RWPE2 (cell line): ENCODE results near the gene SHTN1.

Experiments
- ATAC-seq: fragments of 200-7000 bp; cut with Tn5 transposase; 3 replicates; pipeline ENCODE4 v1.9.1; 2021; ENCODE audit warnings: low read depth
- DNase-seq: peaks from one replicate; pipeline ENCODE4 v3.0.0-alpha.2; 2020; ENCODE audit warnings: low spot score
- H3K27ac ChIP-seq: fragments of 450-650 bp; 2 replicates; pipeline ENCODE4 v1.5.1; 2017; ENCODE audit warnings: mild to moderate bottlenecking; ENCODE audit not compliant: poor library complexity, severe bottlenecking
- H3K27me3 ChIP-seq: fragments of 250-450 bp; sonication (Bioruptor Pico); 2 replicates; pipeline ENCODE4 v1.5.1; 2021; ENCODE audit warnings: mild to moderate bottlenecking, moderate library complexity; ENCODE audit not compliant: insufficient read depth, poor library complexity, severe bottlenecking
- H3K36me3 ChIP-seq: fragments of 250-450 bp; sonication (Bioruptor Pico); 2 replicates; pipeline ENCODE4 v1.5.1; 2020; ENCODE audit warnings: low read depth, mild to moderate bottlenecking, moderate library complexity
- H3K4me1 ChIP-seq: fragments of 250-450 bp; sonication (Bioruptor Pico); 2 replicates; pipeline ENCODE4 v1.5.1; 2021; ENCODE audit warnings: mild to moderate bottlenecking, moderate library complexity; ENCODE audit not compliant: insufficient read depth, poor library complexity, severe bottlenecking
- H3K4me3 ChIP-seq: fragments of 250-450 bp; sonication (Bioruptor Pico); 2 replicates; pipeline ENCODE4 v1.5.1; 2021; ENCODE audit warnings: mild to moderate bottlenecking, moderate library complexity; ENCODE audit not compliant: severe bottlenecking
- H3K9me3 ChIP-seq: fragments of 250-450 bp; sonication (Bioruptor Pico); 2 replicates; pipeline ENCODE4 v1.5.1; 2021; ENCODE audit warnings: mild to moderate bottlenecking, moderate library complexity; ENCODE audit not compliant: severe bottlenecking
- TF ChIP-seq, protein P1 (sequence below): fragments of 450-650 bp; IDR thresholded peaks from one replicate; pipeline ENCODE4 v1.5.1; 2017; ENCODE audit warnings: mild to moderate bottlenecking, moderate library complexity; ENCODE audit not compliant: poor library complexity, severe bottlenecking

SHTN1 gene

DNA sequence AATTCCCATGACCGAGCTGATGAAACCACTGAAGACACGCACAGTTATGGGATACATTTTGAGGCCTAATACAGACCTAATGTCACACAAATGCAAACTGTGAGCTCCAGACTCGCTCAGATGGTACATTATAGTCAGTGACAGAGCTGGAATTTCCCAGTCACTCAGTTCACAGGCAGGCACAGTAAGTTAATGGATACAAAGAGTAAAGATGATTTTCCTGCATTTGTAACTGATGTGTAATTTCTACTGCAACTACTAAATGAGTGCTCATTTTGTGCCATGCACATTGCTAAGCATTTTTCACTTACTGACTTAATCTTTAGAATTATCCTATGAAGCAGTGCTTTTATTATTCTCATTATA is 99.2 kb downstream of the SHTN1 start:
- DNase-seq (no peak), ATAC-seq (no peak)
- Histone ChIP-seq H3K36me3 (peaks cover 35% of the 10 kb centered on the region), H3K4me1 (no peaks in the 10 kb centered on the region), H3K4me3 (no peak overlapping the region), H3K27me3 (no peaks in the 10 kb centered on the region), H3K9me3 (no peaks in the 10 kb centered on the region), H3K27ac (no peak overlapping the region)
- TF ChIP-seq, protein P1, sequence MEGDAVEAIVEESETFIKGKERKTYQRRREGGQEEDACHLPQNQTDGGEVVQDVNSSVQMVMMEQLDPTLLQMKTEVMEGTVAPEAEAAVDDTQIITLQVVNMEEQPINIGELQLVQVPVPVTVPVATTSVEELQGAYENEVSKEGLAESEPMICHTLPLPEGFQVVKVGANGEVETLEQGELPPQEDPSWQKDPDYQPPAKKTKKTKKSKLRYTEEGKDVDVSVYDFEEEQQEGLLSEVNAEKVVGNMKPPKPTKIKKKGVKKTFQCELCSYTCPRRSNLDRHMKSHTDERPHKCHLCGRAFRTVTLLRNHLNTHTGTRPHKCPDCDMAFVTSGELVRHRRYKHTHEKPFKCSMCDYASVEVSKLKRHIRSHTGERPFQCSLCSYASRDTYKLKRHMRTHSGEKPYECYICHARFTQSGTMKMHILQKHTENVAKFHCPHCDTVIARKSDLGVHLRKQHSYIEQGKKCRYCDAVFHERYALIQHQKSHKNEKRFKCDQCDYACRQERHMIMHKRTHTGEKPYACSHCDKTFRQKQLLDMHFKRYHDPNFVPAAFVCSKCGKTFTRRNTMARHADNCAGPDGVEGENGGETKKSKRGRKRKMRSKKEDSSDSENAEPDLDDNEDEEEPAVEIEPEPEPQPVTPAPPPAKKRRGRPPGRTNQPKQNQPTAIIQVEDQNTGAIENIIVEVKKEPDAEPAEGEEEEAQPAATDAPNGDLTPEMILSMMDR: no peak

DNA sequence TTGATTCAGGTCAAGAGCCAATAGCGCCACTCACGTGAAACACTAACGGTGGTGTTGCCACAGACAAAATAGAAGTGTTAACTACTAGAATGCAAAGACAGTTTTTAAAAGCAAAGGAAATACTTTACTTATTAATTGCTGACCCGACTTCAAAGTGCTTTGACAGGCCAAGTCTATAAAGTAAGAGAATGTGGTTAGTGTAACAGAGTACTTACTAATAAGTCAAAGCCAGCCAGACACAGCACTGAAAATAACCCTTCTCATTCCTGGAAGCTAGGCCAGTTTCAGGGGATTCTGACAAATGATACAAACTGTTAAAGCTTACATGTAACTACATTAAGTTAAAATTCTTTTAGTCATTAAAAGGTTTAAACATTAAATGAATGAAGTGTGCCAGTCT is 105.4 kb downstream of the SHTN1 start:
- TF ChIP-seq, protein P1: no peak
- H3K27ac ChIP-seq: no peak overlapping the region
- no peak overlapping the region for H3K4me3 ChIP-seq
- peaks cover 62% of the 10 kb centered on the region for H3K36me3 ChIP-seq
- H3K9me3 ChIP-seq: no peaks in the 10 kb centered on the region
- no peak for DNase-seq
- no peaks in the 10 kb centered on the region for H3K27me3 ChIP-seq
- H3K4me1 ChIP-seq: no peaks in the 10 kb centered on the region
- ATAC-seq: no peak

DNA sequence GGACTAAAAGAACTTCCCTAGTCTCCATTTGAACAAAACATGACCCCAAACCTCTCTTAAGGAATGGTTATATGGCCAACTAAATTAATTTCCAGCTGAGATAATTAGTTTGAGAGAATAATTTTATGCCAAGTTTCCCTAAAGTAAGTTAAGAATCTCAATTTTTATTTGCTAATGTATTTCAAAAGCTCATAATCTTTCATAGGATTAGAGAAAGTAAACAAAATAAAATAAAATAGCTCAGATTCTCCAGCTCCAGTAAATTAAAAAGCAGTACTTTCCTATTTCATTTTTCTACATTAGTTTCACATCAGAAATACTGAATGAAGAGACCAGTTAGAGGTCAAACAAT is 111.3 kb downstream of the SHTN1 start:
- DNase-seq (no peak), ATAC-seq (no peak)
- no peaks in the 10 kb centered on the region for H3K9me3 ChIP-seq
- H3K27me3 ChIP-seq: no peaks in the 10 kb centered on the region
- H3K4me1 ChIP-seq: peaks cover 26% of the 10 kb centered on the region
- no peak overlapping the region for H3K4me3 ChIP-seq
- H3K36me3 ChIP-seq: peaks cover 33% of the 10 kb centered on the region
- TF ChIP-seq, protein P1: no peak
- H3K27ac ChIP-seq: no peak overlapping the region

DNA sequence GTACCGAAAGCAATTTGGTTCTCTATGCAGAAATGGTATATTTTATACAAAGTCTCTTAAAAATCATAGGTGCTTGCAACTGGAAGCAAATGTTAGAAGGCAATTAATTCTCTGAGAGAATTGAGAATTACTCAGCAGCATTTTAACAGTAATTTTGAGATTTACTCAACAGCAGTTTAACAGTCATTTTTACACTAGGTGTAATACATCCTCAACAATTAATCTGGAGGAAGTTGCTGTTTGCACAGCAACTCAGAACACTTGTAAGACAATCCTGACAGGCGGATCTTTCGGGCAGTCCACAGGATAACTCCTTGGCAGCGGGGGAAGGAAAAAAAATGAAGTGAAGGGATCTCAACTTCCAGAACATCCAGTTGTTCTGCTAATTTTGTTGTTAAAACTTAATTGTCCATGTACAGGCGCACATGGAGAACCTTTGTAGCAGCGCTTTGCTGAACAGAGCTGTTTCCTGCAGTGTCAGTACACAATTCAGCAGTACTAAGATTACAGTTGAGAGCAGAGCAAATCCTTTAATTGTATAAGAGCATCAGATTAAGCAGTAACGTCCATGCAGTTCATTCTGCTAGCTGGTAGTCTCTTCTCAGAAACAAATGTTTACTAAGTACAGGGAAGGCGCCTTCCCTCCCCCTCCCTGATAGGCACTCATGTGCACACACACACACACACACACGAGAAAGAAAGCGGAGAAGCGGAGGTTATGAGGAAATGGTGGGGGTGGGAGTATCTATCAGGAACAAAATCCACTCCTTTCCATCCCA is 111.9 kb downstream of the SHTN1 start:
- no peak overlapping the region for H3K4me3 ChIP-seq
- peaks cover 31% of the 10 kb centered on the region for H3K36me3 ChIP-seq
- H3K27me3 ChIP-seq: no peaks in the 10 kb centered on the region
- TF ChIP-seq, protein P1: no peak
- no peak overlapping the region for H3K27ac ChIP-seq
- DNase-seq: no peak
- peaks cover 30% of the 10 kb centered on the region for H3K4me1 ChIP-seq
- no peaks in the 10 kb centered on the region for H3K9me3 ChIP-seq
- no peak for ATAC-seq

DNA sequence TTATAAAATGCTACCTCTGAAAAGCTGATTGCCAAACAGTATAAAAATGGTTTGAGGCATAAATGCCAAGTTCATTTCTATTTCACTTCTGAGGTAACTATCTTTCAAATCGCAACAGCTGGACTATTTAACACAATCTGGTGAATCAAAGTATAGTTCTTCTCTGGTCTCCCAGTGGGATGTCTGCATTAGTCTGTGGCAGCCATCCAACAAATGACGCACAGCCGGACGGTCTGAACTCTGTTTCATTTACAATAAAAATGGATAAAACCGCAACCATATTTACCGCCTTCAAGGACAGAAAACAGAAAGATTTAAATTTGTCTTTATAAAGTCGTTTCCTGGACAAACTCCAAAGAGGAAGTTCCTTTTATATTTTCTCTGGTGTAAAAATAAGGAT is 113.8 kb downstream of the SHTN1 start:
- Histone ChIP-seq H3K27me3 (no peaks in the 10 kb centered on the region), H3K4me3 (no peak overlapping the region), H3K9me3 (no peaks in the 10 kb centered on the region), H3K4me1 (peaks cover 32% of the 10 kb centered on the region), H3K36me3 (peaks cover 20% of the 10 kb centered on the region), H3K27ac (peak overlapping the region; percentile 32)
- TF ChIP-seq, protein P1: no peak
- ATAC-seq: peak; percentile 64
- peak; percentile 82 for DNase-seq
